ENCODE measurements around the gene TAGAP. TPM values are rescaled to one million over a fixed set of nuclear protein-coding genes. Genes with fewer than 3 reads are reported as not detected.
A peak's percentile ranks its signal among the peaks of the same experiment; 100 is the strongest.
"Not testable (repeated sequence)": the region's sequence is repeated elsewhere in the genome, so short reads cannot be mapped to it uniquely, and the experiment has no call there.

The TAGAP gene
- total RNA-seq, 1 experiment from 2014 or later: 0.02 TPM

GRCh38 chr6:159045801-159046200 lies 1.0 kb upstream of the TAGAP start:
- no peak for DNase-seq (ENCODE audit: low read depth)

GRCh38 chr6:159043947-159044346 lies 844 bp downstream of the TAGAP start:
- no peak for DNase-seq (ENCODE audit: low read depth)

- DNase-seq (ENCODE audit: low read depth): no peak
Observed at GRCh38 chr6:159043251-159043650, 1.5 kb downstream of the TAGAP start.

GRCh38 chr6:159042826-159043181 lies 2.0 kb downstream of the TAGAP start:
- DNase-seq (ENCODE audit: low read depth): no peak

- peak; percentile 76 for DNase-seq (ENCODE audit: low read depth)
Observed at GRCh38 chr6:159042003-159042825, 2.6 kb downstream of the TAGAP start.

GRCh38 chr6:159041181-159041580 lies 3.6 kb downstream of the TAGAP start:
- no peak for DNase-seq (ENCODE audit: low read depth)

- no peak for DNase-seq (ENCODE audit: low read depth)
Observed at GRCh38 chr6:159039885-159040258, 4.9 kb downstream of the TAGAP start.

- peak; percentile 68 for DNase-seq (ENCODE audit: low read depth)
Observed at GRCh38 chr6:159038914-159039884, 5.6 kb downstream of the TAGAP start.

- DNase-seq (ENCODE audit: low read depth): not testable (repeated sequence)
Observed at GRCh38 chr6:159038318-159038717, 6.5 kb downstream of the TAGAP start.

- DNase-seq (ENCODE audit: low read depth): peak; percentile 27
Observed at GRCh38 chr6:159037756-159038290, 7.0 kb downstream of the TAGAP start.

- DNase-seq (ENCODE audit: low read depth): no peak
Observed at GRCh38 chr6:159036673-159037072, 8.1 kb downstream of the TAGAP start.

- no peak for DNase-seq (ENCODE audit: low read depth)
Observed at GRCh38 chr6:159035891-159036290, 8.9 kb downstream of the TAGAP start.

- no peak for DNase-seq (ENCODE audit: low read depth)
Observed at GRCh38 chr6:159033160-159034049, 11.4 kb downstream of the TAGAP start.

- no peak for DNase-seq (ENCODE audit: low read depth)
Observed at GRCh38 chr6:159031846-159032245, 12.9 kb downstream of the TAGAP start.

GRCh38 chr6:159030168-159030567 lies 14.6 kb downstream of the TAGAP start:
- no peak for DNase-seq (ENCODE audit: low read depth)

- not testable (repeated sequence) for DNase-seq (ENCODE audit: low read depth)
Observed at GRCh38 chr6:159025224-159025623, 19.6 kb downstream of the TAGAP start.

- DNase-seq (ENCODE audit: low read depth): no peak
Observed at GRCh38 chr6:159023893-159024292, 20.9 kb downstream of the TAGAP start.

GRCh38 chr6:159020011-159020410 lies 24.8 kb downstream of the TAGAP start:
- no peak for DNase-seq (ENCODE audit: low read depth)

- no peak for DNase-seq (ENCODE audit: low read depth)
Observed at GRCh38 chr6:159017757-159018559, 26.8 kb downstream of the TAGAP start.

- no peak for DNase-seq (ENCODE audit: low read depth)
Observed at GRCh38 chr6:159014406-159014805, 30.4 kb downstream of the TAGAP start.

- peak; percentile 16 for DNase-seq (ENCODE audit: low read depth)
Observed at GRCh38 chr6:159013229-159013628, 31.6 kb downstream of the TAGAP start.

All from M059J (cell line).